Ishikawa (cell line): Measurements from ENCODE around the gene ZNF670.

Experiments
- CEBPB ChIP-seq: IDR thresholded peaks from 2 replicates; pipeline ENCODE4 v1.6.1; 2012
- CREB1 ChIP-seq: IDR thresholded peaks from 2 replicates; pipeline ENCODE4 v1.6.1; 2012; ENCODE audit warnings: low read depth
- EGR1 ChIP-seq: IDR thresholded peaks from 2 replicates; pipeline ENCODE4 v1.6.1; 2012
- EP300 ChIP-seq: IDR thresholded peaks from 2 replicates; pipeline ENCODE4 v1.6.1; 2012; ENCODE audit warnings: borderline replicate concordance
- FOXM1 ChIP-seq: IDR thresholded peaks from 2 replicates; pipeline ENCODE4 v1.6.1; 2012; ENCODE audit warnings: low read depth, borderline replicate concordance
- MAX ChIP-seq: IDR thresholded peaks from 2 replicates; pipeline ENCODE4 v1.6.1; 2012
- NFIC ChIP-seq: IDR thresholded peaks from 2 replicates; pipeline ENCODE4 v1.6.1; 2012
- RAD21 ChIP-seq: IDR thresholded peaks from 2 replicates; pipeline ENCODE4 v1.6.1; 2012; ENCODE audit warnings: low read depth
- REST ChIP-seq: IDR thresholded peaks from 2 replicates; pipeline ENCODE4 v1.6.1; 2012; ENCODE audit warnings: low read depth, mild to moderate bottlenecking
- TAF1 ChIP-seq: IDR thresholded peaks from 2 replicates; pipeline ENCODE4 v1.6.1; 2012; ENCODE audit warnings: low read depth, mild to moderate bottlenecking
- TCF12 ChIP-seq: IDR thresholded peaks from 2 replicates; pipeline ENCODE4 v1.6.1; 2012; ENCODE audit warnings: low read depth
- TEAD4 ChIP-seq: IDR thresholded peaks from 2 replicates; pipeline ENCODE4 v1.6.1; 2012
- YY1 ChIP-seq: IDR thresholded peaks from 2 replicates; pipeline ENCODE4 v1.6.1; 2012; ENCODE audit warnings: low read depth
- ZBTB7A ChIP-seq: IDR thresholded peaks from 2 replicates; pipeline ENCODE4 v1.6.1; 2012; ENCODE audit warnings: low read depth
- TF ChIP-seq, protein P1 (sequence below): IDR thresholded peaks from 2 replicates; pipeline ENCODE4 v1.6.1; 2012

ZNF670 gene

GRCh38 chr1:247100676-247101279 is 22.2 kb upstream of the ZNF670 start:
- TF ChIP-seq EP300 (no peak), NFIC (no peak), REST (no peak), ZBTB7A (no peak), TCF12 (no peak), CREB1 (no peak), TAF1 (no peak), CEBPB (no peak), EGR1 (no peak), YY1 (no peak), RAD21 (no peak), FOXM1 (no peak), MAX (no peak), TEAD4 (no peak)
- TF ChIP-seq, protein P1, sequence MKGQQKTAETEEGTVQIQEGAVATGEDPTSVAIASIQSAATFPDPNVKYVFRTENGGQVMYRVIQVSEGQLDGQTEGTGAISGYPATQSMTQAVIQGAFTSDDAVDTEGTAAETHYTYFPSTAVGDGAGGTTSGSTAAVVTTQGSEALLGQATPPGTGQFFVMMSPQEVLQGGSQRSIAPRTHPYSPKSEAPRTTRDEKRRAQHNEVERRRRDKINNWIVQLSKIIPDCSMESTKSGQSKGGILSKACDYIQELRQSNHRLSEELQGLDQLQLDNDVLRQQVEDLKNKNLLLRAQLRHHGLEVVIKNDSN: no peak

- TF ChIP-seq CREB1 (no peak), FOXM1 (no peak)
- TF ChIP-seq, protein P1: no peak
Measured at GRCh38 chr1:247096958-247097357, 18.3 kb upstream of the ZNF670 start.

DNA sequence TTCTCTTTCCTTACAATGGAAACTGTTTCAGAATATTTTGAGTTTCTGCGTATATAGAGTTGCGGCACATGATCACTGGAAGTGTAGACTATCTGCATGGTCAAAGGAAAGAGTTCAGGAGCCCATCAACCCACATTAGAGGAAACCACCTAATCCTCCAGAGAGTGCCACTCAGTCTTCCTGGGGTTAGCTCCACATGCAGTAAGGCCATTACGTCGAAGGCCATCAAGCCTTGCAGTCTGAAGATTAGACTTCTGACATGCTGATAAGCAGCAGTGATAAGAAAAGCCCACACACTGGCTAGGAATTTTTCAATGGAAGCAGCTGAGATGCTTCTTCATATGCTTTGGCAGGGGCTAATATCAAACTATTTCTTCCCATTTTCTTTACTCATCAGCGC is 17.9 kb upstream of the ZNF670 start:
- no peak for TF ChIP-seq MAX
- no peak for TF ChIP-seq TCF12
- TF ChIP-seq EGR1: no peak
- no peak for TF ChIP-seq RAD21
- no peak for TF ChIP-seq REST

DNA sequence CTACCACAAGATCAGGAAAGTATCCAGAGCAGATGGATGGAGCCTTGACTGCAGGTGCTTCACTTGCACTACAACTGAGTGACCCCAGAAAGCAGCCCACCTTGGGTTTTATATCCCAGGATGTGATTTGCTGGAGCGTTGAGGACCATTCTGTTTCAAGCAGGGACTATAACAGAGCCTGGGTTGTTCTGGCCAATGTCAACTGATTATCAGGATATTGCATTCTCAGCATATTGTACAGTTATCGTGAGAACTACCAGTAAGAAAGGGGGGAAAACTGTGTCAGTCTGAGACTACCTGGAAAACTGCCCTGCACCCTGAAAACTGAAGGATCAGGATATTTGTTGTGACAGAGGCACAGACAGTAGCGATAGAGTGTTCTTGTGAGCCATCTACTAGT is 17.5 kb upstream of the ZNF670 start:
- TF ChIP-seq YY1: no peak
- no peak for TF ChIP-seq FOXM1
- no peak for TF ChIP-seq TAF1
- no peak for TF ChIP-seq REST
- no peak for TF ChIP-seq ZBTB7A
- TF ChIP-seq CEBPB: no peak
- no peak for TF ChIP-seq CREB1
- TF ChIP-seq, protein P1: no peak
- TF ChIP-seq EGR1: no peak

GRCh38 chr1:247090455-247090854 is 11.8 kb upstream of the ZNF670 start:
- TF ChIP-seq CREB1: no peak
- TF ChIP-seq EP300: no peak
- no peak for TF ChIP-seq EGR1
- no peak for TF ChIP-seq MAX
- TF ChIP-seq REST: no peak
- TF ChIP-seq CEBPB: no peak
- TF ChIP-seq, protein P1: no peak
- TF ChIP-seq NFIC: no peak
- no peak for TF ChIP-seq FOXM1
- no peak for TF ChIP-seq RAD21
- no peak for TF ChIP-seq TCF12
